Activated CD8-positive, alpha-beta memory T cell treated with anti-CD3 and anti-CD28 coated beads, Interleukin-2, amount 50 U/mL, for 4 hours (primary cell): ENCODE data around the gene GOLGA6A.
"Not testable (repeated sequence)": the region's sequence is repeated elsewhere in the genome, so short reads cannot be mapped to it uniquely, and the experiment has no call there.

Experiments
- DNase-seq: peaks from one replicate; pipeline ENCODE4 v3.0.0-alpha.2; 2020

GOLGA6A gene

DNA sequence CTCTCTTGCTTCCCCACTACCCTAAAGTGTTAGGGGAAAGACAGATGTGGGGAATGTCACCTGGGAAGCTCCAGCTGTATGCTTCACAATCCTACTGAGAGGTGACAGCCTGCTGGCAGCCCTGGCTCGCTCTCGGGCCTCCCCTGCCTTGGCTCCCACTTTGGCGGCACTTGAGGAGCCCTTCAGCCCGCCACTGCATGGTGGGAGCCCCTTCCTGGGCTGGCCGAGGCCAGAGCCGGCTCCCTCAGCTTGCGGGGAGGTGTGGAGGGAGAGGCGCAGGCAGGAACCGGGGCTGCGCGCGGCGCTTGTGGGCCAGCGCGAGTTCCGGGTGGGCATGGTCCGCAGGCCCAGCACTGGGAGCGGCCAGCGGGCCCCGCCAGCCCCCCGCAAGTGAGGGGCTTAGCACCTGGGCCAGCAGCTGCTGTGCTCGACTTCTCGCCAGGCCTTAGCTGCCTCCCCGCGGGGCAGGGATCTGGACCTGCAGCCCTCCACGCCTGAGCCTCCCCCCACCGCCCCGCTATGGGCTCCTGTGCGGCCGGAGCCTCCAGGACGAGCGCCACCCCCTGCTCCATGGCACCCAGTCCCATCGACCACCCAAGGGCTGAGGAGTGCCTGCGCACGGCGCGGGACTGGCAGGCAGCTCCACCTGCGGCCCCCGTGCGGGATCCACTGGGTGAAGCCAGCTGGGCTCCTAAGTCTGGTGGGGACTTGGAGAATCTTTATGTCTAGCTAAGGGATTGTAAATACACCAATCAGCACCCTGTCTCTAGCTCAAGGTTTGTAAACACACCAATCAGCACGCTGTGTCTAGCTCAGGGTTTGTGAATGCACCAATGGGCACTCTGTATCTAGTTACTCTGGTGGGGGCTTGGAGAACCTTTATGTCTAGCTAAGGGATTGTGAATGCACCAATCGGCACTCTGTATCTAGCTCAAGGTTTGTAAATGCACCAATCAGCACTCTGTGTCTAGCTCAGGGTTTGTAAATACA lies 29.8 kb downstream of the GOLGA6A start:
- not testable (repeated sequence) for DNase-seq

GRCh38 chr15:74050556-74051234 lies 31.7 kb downstream of the GOLGA6A start:
- DNase-seq = no peak

GRCh38 chr15:74050127-74050526 lies 32.2 kb downstream of the GOLGA6A start:
- peak; percentile 2 for DNase-seq

- DNase-seq = no peak
These were observed 36.1 kb downstream of the GOLGA6A start for GRCh38 chr15:74046275-74046674.

- no peak for DNase-seq
These were observed 36.6 kb downstream of the GOLGA6A start for GRCh38 chr15:74045636-74046274.

DNA sequence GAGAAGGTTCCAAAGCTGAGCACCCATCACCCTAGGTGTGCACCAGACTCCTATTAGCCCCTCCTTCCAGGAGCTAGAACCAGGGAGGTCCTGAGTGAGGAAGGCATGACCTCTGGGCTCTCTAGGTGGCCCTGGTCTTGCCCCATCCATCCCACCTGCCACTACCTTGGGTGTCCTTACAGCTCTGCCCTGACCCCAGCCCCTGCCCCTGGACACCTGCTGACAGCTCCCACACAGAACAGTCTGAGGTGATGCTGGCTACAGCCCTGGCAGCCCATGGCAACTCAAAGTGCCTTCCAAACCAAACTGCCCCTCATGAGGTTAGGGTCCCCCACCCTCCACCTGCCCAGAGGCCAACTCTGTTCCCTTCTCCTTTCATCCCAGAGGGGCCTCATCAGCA lies 37.2 kb downstream of the GOLGA6A start:
- no peak for DNase-seq

- no peak for DNase-seq
These were observed 37.9 kb downstream of the GOLGA6A start for GRCh38 chr15:74044267-74045110.

GRCh38 chr15:74043425-74044266 lies 38.7 kb downstream of the GOLGA6A start:
- no peak for DNase-seq

- no peak for DNase-seq
These were observed 39.5 kb downstream of the GOLGA6A start for GRCh38 chr15:74042603-74043424.

DNA sequence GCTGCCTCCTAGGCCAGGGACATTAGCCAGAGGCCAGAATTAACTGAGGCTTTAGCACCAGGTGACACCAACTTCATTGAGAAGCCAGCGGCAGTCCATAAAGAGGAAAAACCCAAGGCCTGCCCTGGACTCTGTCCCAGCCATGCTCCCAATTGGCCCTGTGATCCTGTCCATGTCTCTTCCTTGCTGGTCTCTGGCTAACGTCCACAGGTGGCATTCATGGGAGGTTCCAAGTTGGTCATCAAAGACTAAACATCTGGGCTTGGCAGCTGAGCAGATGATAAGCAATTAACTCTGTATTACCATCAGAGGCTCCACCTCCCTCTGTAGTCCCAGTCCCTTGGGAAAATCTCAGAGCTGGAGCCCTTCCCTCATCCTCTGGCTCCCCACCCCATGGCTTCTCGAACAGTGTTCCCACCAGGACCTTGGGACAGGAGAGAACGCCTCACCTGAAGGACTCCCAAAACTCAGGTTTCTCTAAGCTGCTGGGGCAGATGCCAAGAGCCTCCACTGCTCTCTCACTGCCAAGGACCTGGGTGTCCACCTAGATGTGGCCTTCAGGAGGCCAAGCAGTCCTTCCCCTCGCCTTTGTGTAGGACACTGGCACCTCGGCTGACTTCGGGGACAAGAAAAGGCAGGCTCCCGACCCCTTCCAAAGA lies 40.4 kb downstream of the GOLGA6A start:
- no peak for DNase-seq

GRCh38 chr15:74041311-74041756 lies 41.0 kb downstream of the GOLGA6A start:
- no peak for DNase-seq

DNA sequence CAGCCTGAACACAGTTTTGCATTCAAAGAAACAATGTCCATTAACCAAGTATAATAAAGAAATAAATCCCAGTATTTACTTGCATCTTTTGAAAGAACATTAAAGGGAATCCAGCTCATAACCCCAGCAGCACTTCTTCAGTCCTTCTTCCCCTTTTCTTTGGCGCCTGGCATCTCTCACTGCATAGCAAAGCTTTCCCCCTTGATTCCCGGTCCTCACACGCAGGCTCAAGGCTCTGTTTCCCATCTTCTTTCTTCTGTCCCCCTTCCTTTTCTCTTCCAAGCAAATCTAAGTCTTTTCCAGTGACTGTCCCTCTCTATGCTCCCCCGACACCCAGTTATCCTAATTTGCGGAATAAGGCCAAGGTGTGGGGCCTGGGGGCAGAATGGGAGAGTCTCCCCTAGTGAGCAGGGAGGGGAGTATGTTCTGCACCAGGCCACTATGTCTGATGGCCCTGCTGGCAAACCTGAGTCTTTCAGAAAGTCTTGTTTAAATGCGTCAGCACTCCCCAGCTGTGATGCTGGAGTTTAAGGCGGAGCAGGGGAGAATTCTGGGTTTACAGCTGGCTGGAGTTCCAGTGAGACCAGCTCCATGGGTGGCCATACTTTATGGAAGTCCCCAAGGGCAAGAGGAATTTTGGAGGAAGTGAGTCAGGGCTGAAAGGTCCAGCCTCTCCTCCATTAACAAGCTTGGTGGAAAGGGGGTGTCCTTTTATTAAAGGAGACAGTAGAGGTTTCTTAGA lies 42.1 kb downstream of the GOLGA6A start:
- DNase-seq = no peak

GRCh38 chr15:74039656-74040010 lies 42.7 kb downstream of the GOLGA6A start:
- DNase-seq = no peak

GRCh38 chr15:74038707-74039655 lies 43.4 kb downstream of the GOLGA6A start:
- DNase-seq = no peak

GRCh38 chr15:74037171-74038117 lies 44.9 kb downstream of the GOLGA6A start:
- no peak for DNase-seq

- no peak for DNase-seq
These were observed 45.8 kb downstream of the GOLGA6A start for GRCh38 chr15:74036271-74037170.
